Kidney epithelial cell (primary cell): ENCODE data around the gene GNAI3. TPM values are rescaled to one million over a fixed set of nuclear protein-coding genes. Genes with fewer than 3 reads are reported as not detected.
A peak's percentile ranks its signal among the peaks of the same experiment; 100 is the strongest.

Source experiments
- DNase-seq: peaks from one replicate; pipeline ENCODE4 v3.0.0-alpha.2; 2010; ENCODE audit warnings: low read depth
- H3K27me3 ChIP-seq: 2 replicates; pipeline ENCODE4 v1.6.0; 2011; ENCODE audit warnings: low read length; ENCODE audit not compliant: control insufficient read depth, insufficient read depth
- H3K36me3 ChIP-seq: 2 replicates; pipeline ENCODE4 v1.5.1; 2011; ENCODE audit warnings: low read length; ENCODE audit not compliant: control insufficient read depth, insufficient read depth
- H3K4me3 ChIP-seq: 2 replicates; pipeline ENCODE4 v1.5.1; 2011; ENCODE audit warnings: low read depth, mild to moderate bottlenecking, control low read depth, low read length
- CTCF ChIP-seq: IDR thresholded peaks from 2 replicates; pipeline ENCODE4 v1.5.1; 2011; ENCODE audit warnings: mild to moderate bottlenecking, moderate library complexity, low read length, control low read depth, inconsistent platforms; ENCODE audit not compliant: insufficient read depth, poor library complexity, severe bottlenecking
- total RNA-seq: library from RNA; depleted of rRNA; stranded (reverse); fragments of >200 nt; gene quantifications from 2 replicates; pipeline ENCODE4 v1.2.3, GENCODE V29; 2015

Gene GNAI3
- total RNA-seq: 11.3 and 11.9 TPM in 2 replicates

- TF ChIP-seq CTCF: no peak
- H3K4me3 ChIP-seq: peak within 1 kb of the TSS; percentile 90
- no peaks in the 10 kb centered on the region for H3K27me3 ChIP-seq
- H3K36me3 ChIP-seq: no peaks in the 10 kb centered on the region
- peak; percentile 85 for DNase-seq
These were observed at the start of gene GNAI3 for GRCh38 chr1:109548321-109549267. TSS of gene GNAI3 (plus strand) at chr1:109548615. CDS start at chr1:109548721, 106 bp downstream.

- no peak for TF ChIP-seq CTCF
- DNase-seq: no peak
- H3K27me3 ChIP-seq: no peaks in the 10 kb centered on the region
- no peak overlapping the region for H3K4me3 ChIP-seq
- peaks cover 2% of the 10 kb centered on the region for H3K36me3 ChIP-seq
These were observed 49.3 kb upstream of the GNAI3 start for GRCh38 chr1:109499081-109499480.

- Histone ChIP-seq H3K27me3 (no peaks in the 10 kb centered on the region), H3K36me3 (peaks cover 2% of the 10 kb centered on the region), H3K4me3 (no peak overlapping the region)
- peak; percentile 68 for TF ChIP-seq CTCF
- peak; percentile 74 for DNase-seq
These were observed 48.5 kb upstream of the GNAI3 start for GRCh38 chr1:109499661-109500536.

- no peak for DNase-seq
- no peak for TF ChIP-seq CTCF
These were observed 47.5 kb upstream of the GNAI3 start for GRCh38 chr1:109500941-109501381.

GRCh38 chr1:109501644-109502363 lies 46.6 kb upstream of the GNAI3 start:
- H3K27me3 ChIP-seq: no peaks in the 10 kb centered on the region
- H3K36me3 ChIP-seq: no peaks in the 10 kb centered on the region
- no peak for TF ChIP-seq CTCF
- no peak overlapping the region for H3K4me3 ChIP-seq
- no peak for DNase-seq

More at GRCh38 chr1:109500941-109501381, 47.5 kb upstream of the GNAI3 start:
- no peaks in the 10 kb centered on the region for H3K27me3 ChIP-seq
- no peak overlapping the region for H3K4me3 ChIP-seq
- H3K36me3 ChIP-seq: no peaks in the 10 kb centered on the region
